Activated T-cell treated with anti-CD3 and anti-CD28 coated beads, Interleukin-2, amount 50 U/mL, for 72 hours (primary cell): Measurements from ENCODE around the gene FAM3D. TPM values are rescaled to one million over a fixed set of nuclear protein-coding genes. Genes with fewer than 3 reads are reported as not detected.

Source experiments
- ATAC-seq, 2 donors: fragments of 150-1000 bp; cut with Tn5 transposase; replicated peaks in 1 of 2; 2 replicates each; pipeline ENCODE4 v1.10.0; 2021; ENCODE audit warnings: moderate library complexity in 2 of 2, mild to moderate bottlenecking in 1 of 2
- DNase-seq, 2 donors: peaks; one replicate each; pipeline ENCODE4 v3.0.0; 2021 to 2022; ENCODE audit warnings: mixed read lengths in 1 of 2
- H3K27ac Mint-ChIP-seq: one replicate; pipeline ENCODE4 v1.8.0; 2022; ENCODE audit warnings: mild to moderate bottlenecking, moderate library complexity, mixed read lengths
- H3K27me3 Mint-ChIP-seq: one replicate; pipeline ENCODE4 v1.8.0; 2022; ENCODE audit warnings: low read depth, mixed read lengths
- H3K36me3 Mint-ChIP-seq, 2 donors: one replicate each; pipeline ENCODE4 v1.8.0; 2022; ENCODE audit warnings: mixed read lengths in 2 of 2, mild to moderate bottlenecking in 1 of 2; ENCODE audit not compliant: insufficient read depth in 2 of 2
- H3K4me1 Mint-ChIP-seq: one replicate; pipeline ENCODE4 v1.8.0; 2022; ENCODE audit warnings: low read depth, mixed read lengths
- H3K4me3 Mint-ChIP-seq, 2 donors: one replicate each; pipeline ENCODE4 v1.8.0; 2022; ENCODE audit warnings: mild to moderate bottlenecking in 2 of 2, mixed read lengths in 2 of 2, moderate library complexity in 2 of 2
- H3K9me3 Mint-ChIP-seq, 2 donors: one replicate each; pipeline ENCODE4 v1.8.0; 2022; ENCODE audit warnings: mixed read lengths in 2 of 2
- total RNA-seq, 2 donors: library from RNA; stranded (reverse); gene quantifications; one replicate each; pipeline ENCODE4 v1.2.3, GENCODE V29; 2022

Gene FAM3D
- total RNA-seq, 2 donors from 2014 or later, result not detected

DNA sequence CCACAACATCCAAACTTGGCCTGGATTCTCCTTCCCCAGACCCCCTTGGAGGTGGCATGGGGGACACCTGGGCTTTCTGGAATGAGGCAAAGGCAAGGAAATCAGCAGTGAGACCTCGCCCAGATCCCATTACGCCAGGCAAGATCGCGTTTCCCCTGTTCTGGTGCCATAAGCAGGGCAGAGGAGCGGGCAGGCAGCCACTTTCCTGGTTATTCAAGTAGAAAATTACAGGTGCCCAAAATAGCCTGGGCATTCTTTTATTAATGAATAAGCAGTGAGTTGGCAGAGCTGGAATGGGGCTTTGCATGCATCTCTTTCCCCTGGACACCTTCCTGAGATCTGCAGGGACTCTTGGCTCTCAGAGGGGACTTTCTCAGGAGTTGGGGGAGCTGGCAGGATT, 57.9 kb downstream of the FAM3D start:
- H3K27ac Mint-ChIP-seq, result no peak overlapping the region
- ATAC-seq (no peak), DNase-seq (no peak)
- H3K36me3 Mint-ChIP-seq, result no peaks in the 10 kb centered on the region
- no peak overlapping the region for H3K4me3 Mint-ChIP-seq
- peaks cover 42% of the 10 kb centered on the region for H3K27me3 Mint-ChIP-seq
- peaks cover 15% of the 10 kb centered on the region for H3K4me1 Mint-ChIP-seq
- H3K9me3 Mint-ChIP-seq, result no peaks in the 10 kb centered on the region

DNA sequence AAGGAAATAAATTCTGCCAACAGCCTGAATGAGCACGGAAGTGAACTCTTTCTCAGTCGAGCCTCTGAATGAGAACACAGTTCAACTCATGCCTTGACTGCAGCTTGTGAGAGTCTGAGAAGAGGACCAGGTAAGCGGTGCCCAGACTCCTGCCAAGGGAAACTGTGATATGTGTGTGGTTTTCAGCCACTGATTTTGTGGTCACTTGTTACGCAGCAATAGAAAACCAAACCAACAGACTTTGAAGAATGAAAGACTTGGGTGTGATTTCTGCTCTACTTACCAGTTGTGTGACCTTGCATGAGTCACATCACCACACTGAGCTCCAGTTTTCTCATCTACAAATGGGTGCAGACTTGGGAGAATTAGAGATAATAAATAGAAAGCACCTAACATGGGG, 58.8 kb downstream of the FAM3D start:
- DNase-seq (peak; percentile 24 to 30), ATAC-seq (peak; percentile 78 to 82)
- no peak overlapping the region for H3K4me3 Mint-ChIP-seq
- peak overlapping the region; percentile 21 for H3K27ac Mint-ChIP-seq
- no peaks in the 10 kb centered on the region for H3K36me3 Mint-ChIP-seq
- H3K27me3 Mint-ChIP-seq, result peaks cover 47% of the 10 kb centered on the region
- H3K4me1 Mint-ChIP-seq, result peaks cover 15% of the 10 kb centered on the region
- no peaks in the 10 kb centered on the region for H3K9me3 Mint-ChIP-seq

DNA sequence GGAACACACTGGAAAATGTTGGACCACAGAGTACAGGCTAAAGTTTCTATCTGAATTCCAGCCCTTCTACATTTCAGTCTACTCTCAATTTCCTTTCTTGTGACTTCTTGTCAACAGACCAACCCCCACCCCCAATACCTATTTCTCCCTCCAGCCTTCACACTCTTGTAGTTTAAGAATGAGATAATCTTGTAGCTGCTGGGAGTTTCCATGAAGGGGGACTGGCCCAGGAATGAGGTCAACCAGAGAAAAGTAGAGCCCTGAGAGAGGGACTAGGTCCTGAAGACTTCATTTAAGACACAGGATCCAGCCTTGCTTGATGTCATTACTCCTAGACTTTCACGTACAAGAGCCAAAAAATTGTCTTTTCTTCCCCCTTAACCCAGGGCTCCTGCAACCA, 59.9 kb downstream of the FAM3D start:
- Mint-ChIP-seq H3K4me1 (peaks cover 15% of the 10 kb centered on the region), H3K27ac (no peak overlapping the region), H3K36me3 (no peaks in the 10 kb centered on the region), H3K9me3 (no peaks in the 10 kb centered on the region), H3K4me3 (no peak overlapping the region), H3K27me3 (peaks cover 52% of the 10 kb centered on the region)
- DNase-seq (no peak), ATAC-seq (no peak)

DNA sequence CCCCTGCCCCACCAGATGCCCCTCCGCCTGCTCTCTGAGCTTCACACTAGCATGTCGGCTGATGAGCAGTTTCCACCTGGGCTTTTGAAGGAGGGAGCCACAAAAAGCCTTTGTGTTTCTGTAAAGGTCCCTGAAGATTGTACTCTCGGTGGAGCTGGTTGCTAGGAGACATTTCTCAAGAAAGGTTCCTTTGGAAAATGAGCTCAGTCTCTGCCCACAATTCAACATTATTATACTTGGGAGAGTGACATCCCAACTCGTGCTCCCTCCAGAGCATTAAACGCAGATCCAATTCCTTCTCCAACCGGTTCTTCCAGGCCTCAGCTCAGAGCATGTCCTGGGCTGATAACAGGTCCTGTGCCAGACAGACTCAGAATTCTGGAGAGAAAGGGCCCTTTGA, 62.5 kb downstream of the FAM3D start:
- DNase-seq, result no peak
- Mint-ChIP-seq H3K27me3 (peaks cover 43% of the 10 kb centered on the region), H3K9me3 (no peaks in the 10 kb centered on the region), H3K4me1 (peaks cover 10% of the 10 kb centered on the region), H3K27ac (no peak overlapping the region), H3K36me3 (no peaks in the 10 kb centered on the region), H3K4me3 (no peak overlapping the region)
- no peak for ATAC-seq

DNA sequence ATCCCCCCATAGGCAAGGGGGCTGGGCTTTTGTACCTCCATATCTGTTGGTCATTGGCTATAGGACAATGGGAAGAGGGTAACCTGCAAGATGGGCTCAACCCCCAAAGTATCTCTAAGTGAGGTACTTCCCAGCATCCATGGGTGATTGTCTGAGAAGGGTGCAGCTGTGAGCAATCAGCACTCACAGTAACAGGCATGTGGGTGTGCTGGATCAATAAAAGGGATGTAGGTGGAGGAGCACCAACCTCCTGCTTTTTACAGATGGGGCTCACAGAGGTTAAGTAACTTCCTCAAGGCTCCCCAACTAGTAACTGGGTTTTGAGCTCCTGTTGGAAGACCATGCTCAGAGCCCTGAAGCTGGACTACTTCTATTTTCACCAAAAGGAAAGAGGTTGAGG, 63.0 kb downstream of the FAM3D start:
- Mint-ChIP-seq H3K4me3 (no peak overlapping the region), H3K27ac (no peak overlapping the region), H3K36me3 (no peaks in the 10 kb centered on the region), H3K27me3 (peaks cover 43% of the 10 kb centered on the region), H3K4me1 (peaks cover 10% of the 10 kb centered on the region), H3K9me3 (no peaks in the 10 kb centered on the region)
- no peak for ATAC-seq
- DNase-seq, result no peak

DNA sequence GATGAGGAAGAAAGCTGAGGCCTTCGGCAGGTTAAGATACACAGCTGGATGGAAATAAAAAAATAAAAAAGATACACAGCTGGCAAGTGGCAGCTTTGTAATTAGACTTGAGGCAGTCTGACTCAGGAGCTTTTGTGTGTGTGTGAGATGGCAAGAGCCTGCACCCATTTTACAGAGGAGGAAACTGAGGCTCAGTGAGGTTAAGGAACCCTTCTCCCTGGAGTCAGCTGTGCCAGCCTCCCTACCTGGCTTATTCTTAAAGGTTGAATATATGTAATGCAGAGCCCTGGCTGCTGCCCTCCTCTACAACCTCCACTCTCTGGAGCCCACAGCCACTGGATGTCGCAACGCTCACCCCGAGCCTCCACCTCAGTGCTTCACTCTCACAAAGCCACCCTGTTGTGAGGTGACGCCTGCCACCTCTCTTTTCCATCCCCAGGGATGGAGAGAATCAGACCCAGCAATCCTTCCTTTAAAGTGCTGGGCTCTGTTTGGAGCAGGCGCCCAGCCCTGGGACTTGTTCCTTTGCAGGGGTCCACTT, 68.7 kb downstream of the FAM3D start:
- Mint-ChIP-seq H3K27me3 (peaks cover 13% of the 10 kb centered on the region), H3K4me3 (no peak overlapping the region), H3K36me3 (no peaks in the 10 kb centered on the region), H3K27ac (no peak overlapping the region), H3K4me1 (no peaks in the 10 kb centered on the region), H3K9me3 (no peaks in the 10 kb centered on the region)
- no peak for ATAC-seq
- DNase-seq, result no peak

DNA sequence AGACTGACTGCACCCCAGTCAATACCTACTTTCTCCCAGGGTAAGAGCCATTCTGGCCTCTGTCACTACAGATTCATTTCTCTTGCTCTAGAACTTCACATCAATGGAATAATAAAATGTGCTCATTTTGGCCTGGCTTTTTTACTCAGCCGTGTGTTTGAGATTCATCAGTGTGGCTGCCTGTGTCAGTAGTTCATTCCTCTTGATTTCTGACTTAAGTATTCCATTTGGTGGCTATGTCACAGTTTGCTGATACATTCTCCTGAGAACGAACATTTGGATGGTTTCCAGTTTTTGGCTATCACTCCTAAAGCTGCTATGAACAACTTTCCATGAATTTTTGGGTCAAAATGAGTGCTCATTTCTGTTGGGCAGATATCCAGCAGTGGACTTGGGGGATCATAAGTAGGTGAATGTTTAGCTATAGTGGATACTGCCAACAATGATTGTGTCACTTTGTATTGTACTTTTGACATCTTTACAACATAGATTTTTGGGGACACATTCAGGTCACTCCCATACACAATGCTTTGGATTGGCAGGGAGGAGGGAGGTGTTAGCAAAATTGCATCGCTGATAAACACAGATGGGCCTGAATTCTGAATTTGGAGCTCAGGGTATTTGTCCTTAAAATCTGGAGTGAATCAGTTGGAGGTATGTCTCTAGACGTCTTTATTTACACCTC, 69.6 kb downstream of the FAM3D start:
- H3K27ac Mint-ChIP-seq, result no peak overlapping the region
- no peaks in the 10 kb centered on the region for H3K9me3 Mint-ChIP-seq
- DNase-seq (no peak), ATAC-seq (no peak)
- no peaks in the 10 kb centered on the region for H3K36me3 Mint-ChIP-seq
- H3K4me3 Mint-ChIP-seq, result no peak overlapping the region
- peaks cover 1% of the 10 kb centered on the region for H3K4me1 Mint-ChIP-seq
- peaks cover 11% of the 10 kb centered on the region for H3K27me3 Mint-ChIP-seq

DNA sequence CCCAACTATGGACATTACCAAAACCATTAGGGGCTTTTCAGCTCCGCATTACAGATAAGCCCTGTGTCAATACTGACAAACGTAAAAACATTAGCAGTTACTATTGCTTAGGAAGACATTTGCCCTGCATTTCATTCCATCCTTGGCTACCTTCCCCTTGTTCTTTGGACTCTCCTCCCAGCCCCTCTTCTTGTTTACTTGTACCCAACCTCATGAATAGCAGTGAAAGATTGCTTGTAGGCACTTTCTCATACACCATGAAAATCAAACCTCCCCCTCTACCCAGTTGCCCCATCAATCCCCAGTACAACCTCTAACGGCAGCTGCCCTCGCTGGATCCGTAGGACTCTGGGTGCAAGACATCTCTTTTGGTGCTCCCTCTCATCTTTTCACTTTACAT, 72.5 kb downstream of the FAM3D start:
- no peak overlapping the region for H3K27ac Mint-ChIP-seq
- H3K4me3 Mint-ChIP-seq, result no peak overlapping the region
- H3K27me3 Mint-ChIP-seq, result peaks cover 17% of the 10 kb centered on the region
- peaks cover 7% of the 10 kb centered on the region for H3K4me1 Mint-ChIP-seq
- DNase-seq (no peak), ATAC-seq (no peak)
- no peaks in the 10 kb centered on the region for H3K9me3 Mint-ChIP-seq
- H3K36me3 Mint-ChIP-seq, result no peaks in the 10 kb centered on the region

DNA sequence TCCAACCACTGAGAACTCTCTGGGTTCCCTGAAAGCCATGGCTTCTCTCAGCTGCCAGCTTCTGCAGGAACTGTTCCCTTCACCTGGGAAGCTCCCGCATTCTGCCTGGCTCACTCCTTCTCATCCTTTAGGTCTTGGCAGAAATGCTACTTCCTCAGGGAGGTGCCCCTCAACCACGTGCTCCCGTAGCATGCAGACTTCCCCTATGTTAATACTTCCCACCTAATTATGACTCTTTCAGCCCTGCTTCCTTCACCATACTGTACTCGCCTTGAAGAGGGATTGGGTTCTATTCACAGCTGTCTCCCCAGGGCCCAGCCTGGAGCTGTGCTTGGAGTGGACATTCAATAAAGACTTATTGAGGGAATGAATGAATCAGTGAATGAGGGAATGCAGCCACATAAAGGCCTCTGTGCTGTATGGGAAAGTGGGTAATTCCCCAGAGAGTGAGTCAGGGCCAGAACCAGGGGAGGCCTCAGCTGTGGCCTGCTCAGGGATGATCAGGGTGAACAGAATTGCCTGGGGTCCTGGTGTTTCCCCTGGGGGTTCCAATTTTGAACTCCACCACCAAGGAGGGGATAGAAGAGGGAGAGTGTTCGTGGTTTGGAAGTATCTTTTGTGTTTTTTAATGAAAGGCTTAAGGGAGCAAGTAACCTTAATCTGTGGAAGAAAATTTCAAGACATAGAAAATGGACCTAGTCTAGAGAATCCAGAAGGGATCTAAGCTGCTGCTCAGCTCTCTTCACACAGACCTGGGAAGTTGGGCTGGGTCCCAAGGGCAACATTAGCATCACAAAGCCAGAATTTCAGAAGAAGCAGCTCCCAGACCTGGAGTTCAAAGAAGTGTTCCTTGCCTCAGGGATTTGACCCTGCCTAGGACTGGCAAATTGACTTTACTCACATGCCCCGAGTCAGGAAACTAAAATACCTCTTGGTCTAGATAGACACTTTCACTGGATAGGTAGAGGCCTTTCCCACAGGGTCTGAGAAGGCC, 74.8 kb downstream of the FAM3D start:
- peaks cover 37% of the 10 kb centered on the region for H3K27me3 Mint-ChIP-seq
- no peak overlapping the region for H3K27ac Mint-ChIP-seq
- H3K9me3 Mint-ChIP-seq, result no peaks in the 10 kb centered on the region
- ATAC-seq (peak; percentile 25 to 47), DNase-seq (no peak)
- no peaks in the 10 kb centered on the region for H3K36me3 Mint-ChIP-seq
- H3K4me1 Mint-ChIP-seq, result peaks cover 7% of the 10 kb centered on the region
- H3K4me3 Mint-ChIP-seq, result no peak overlapping the region

DNA sequence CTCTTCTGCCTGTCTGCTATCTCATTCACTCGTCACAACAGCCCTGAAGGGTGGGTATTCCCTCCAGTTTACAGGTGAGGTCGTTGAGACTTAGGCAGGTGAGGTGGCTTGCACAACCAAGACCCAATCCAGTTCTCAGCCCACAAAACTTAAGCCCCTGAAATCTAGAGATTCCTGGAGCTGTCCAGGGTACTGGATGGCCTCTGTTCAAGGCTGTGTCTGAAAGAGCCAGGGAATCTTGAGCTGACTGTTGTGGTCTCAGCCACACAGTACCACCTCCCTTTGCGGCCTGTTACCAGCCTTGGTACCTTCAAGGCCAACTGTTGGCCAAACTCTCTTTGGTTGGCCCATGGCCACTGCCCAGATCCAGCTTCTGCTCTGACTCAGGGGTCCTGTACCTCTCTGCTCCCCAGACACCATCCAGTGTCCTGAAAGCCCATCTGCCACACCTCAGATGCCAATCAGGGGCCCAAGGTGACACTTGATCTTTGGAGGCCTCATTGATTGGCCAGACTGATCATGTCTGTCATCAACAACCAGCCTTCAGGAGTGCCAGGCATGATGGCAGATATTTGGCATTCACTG, 78.5 kb downstream of the FAM3D start:
- H3K36me3 Mint-ChIP-seq, result peaks cover 3% of the 10 kb centered on the region in 2 donors
- DNase-seq, result no peak
- no peaks in the 10 kb centered on the region for H3K9me3 Mint-ChIP-seq
- no peak for ATAC-seq
- no peak overlapping the region for H3K27ac Mint-ChIP-seq
- peaks cover 26% of the 10 kb centered on the region for H3K4me1 Mint-ChIP-seq
- no peak overlapping the region for H3K4me3 Mint-ChIP-seq
- H3K27me3 Mint-ChIP-seq, result peaks cover 67% of the 10 kb centered on the region

DNA sequence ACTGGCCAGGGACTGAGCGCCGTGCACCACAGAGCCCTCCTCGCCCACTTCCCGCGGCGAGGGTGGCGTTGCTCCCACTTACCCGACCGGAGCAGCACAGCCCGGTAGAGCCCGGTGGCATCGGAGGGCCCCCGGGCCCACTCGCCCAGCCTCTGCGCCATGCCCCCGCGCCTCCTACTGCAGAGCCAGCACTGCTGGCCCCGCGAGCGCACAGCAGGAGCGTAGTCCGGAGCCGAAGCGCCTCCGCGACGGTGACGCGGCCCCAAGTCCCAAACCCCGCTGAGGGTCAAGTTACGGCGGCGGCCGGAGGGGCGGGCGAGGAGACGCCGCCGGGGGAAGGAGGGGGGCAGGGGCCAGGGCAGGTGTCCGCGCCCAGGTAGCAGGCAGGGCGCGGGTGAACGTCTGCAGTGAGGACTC, 79.8 kb downstream of the FAM3D start:
- Mint-ChIP-seq H3K4me3 (no peak overlapping the region), H3K36me3 (peaks cover 3% of the 10 kb centered on the region in 2 donors), H3K9me3 (no peaks in the 10 kb centered on the region), H3K27ac (no peak overlapping the region), H3K27me3 (peaks cover 70% of the 10 kb centered on the region), H3K4me1 (peaks cover 23% of the 10 kb centered on the region)
- no peak for ATAC-seq
- DNase-seq, result no peak

DNA sequence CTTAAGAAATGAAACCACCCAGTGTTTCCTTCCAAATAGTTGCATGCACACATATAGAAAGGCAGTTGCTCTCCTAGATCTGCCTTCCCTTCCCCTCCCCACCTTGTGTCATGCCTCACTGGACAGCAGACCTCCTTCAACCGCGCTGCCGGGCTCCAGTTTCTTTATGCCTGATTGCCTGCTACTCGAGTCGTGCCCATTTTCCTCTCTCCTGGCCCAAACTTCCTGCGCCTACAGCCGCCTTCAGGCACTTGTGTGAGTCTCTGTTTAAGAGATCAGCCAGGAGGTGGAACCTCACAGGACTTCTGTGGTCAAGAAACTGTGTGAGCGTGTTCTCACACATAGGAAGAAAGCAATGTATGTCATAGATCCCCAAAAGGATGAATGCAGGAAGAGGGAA, 80.6 kb downstream of the FAM3D start:
- DNase-seq, result no peak
- ATAC-seq, result no peak
- Mint-ChIP-seq H3K4me3 (peak overlapping the region; percentile 89 to 94), H3K4me1 (peaks cover 20% of the 10 kb centered on the region), H3K36me3 (peaks cover 3% of the 10 kb centered on the region in 2 donors), H3K27ac (no peak overlapping the region), H3K9me3 (no peaks in the 10 kb centered on the region), H3K27me3 (peaks cover 72% of the 10 kb centered on the region)
